GM19468 (cell line): ENCODE measurements around the gene SDHAF4.
A peak's percentile ranks its signal among the peaks of the same experiment; 100 is the strongest.
"Not testable (repeated sequence)": the region's sequence is repeated elsewhere in the genome, so short reads cannot be mapped to it uniquely, and the experiment has no call there.

Experiments
- ATAC-seq: cut with Tn5 transposase; IDR thresholded peaks from one replicate; pipeline ENCODE4 v1.9.1; 2021; ENCODE audit warnings: mild to moderate bottlenecking, moderate library complexity, moderate number of reproducible peaks; ENCODE audit not compliant: unreplicated experiment; ENCODE audit errors: extremely low read depth

SDHAF4 gene

DNA sequence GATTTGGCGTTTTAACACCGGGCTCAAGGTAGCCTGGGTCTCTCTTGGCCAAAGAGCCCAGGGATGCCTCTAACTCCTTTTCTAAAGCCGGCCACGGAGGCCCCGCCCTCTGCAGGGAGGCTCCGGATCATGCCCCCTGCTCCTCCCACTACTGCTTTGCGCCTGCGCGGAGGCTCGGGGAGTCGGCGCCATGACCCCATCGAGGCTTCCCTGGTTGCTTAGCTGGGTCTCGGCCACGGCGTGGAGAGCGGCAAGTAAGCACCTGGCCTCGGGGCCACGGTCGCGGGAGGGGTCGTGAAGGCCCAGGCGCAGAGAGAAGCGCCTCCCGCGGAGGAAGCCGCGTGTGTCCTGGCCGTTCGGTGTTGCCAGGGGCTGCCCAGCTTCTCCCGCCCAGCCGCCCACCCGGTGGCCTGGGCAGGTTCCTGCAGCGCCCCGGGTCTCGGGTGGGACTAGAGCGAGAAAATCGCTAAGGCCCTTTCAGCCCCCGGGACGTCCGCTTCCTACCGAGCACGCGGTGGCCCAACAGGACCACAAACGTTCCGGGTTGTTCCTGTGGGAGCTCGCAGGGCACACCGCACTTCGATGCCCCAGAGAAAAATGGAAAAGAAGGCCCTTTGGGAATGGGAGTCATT, at the start of gene SDHAF4:
Gene SDHAF4 (plus strand): TSS at position 180 of the 632 bp plus-strand sequence. CDS start 11 bp downstream, at position 191.
- peak; percentile 99 for ATAC-seq

GRCh38 chr6:70518723-70519122, 48.0 kb upstream of the SDHAF4 start:
- no peak for ATAC-seq

GRCh38 chr6:70520575-70520974, 46.2 kb upstream of the SDHAF4 start:
- no peak for ATAC-seq

DNA sequence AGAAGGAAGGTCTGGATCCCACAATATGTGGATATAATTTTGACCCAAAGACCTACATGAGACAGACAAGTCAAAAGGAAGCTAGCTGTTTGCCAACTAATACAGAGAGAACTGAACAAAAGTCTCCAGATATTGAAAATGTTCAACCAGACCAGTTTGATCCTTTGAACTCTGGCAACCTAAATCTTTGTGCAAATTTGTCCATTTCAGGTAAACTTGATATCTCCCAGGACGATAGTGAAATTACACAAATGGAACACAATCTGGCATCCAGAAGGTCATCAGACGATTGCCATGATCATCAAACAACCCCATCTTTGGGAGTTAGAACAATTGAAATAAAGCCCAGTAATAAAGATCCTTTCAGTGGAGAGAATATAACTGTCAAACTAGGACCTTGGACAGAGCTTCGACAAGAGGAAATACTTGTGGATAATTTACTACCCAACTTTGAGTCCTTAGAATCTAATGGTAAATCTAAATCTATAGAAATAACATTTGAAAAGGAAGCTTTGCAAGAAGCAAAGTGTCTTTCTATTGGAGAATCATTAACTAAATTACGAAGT, 41.9 kb upstream of the SDHAF4 start:
- no peak for ATAC-seq

DNA sequence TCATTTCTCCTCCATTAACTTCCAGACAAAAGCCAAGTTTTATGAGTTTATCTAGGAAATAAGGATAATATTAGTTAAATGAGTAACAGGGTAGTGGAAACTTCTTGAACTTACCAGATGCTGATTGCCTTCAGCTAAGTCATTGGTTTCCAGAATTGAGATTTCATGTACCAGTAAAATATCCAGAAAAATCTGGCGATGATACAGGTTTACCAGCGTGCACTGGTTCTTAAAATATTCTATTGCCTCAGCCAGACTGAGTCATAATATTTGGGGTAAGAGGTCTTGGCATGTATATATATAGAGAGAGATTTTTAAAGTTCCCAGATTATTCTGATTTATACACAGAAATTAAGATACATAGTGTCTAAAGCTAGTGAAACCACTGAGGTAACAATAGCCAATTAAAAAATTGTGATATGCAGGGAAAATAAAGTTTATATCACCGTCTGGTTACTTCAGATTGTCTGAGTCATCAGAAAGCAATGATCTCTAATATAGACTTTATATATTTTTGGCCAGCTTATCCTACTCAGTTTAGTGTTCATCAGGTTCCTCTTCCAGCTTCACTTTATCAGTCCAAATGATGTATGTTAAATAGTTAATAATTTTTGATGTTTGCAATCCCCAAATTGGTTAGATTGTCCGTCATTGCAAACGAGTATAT, 39.5 kb upstream of the SDHAF4 start:
- no peak for ATAC-seq

DNA sequence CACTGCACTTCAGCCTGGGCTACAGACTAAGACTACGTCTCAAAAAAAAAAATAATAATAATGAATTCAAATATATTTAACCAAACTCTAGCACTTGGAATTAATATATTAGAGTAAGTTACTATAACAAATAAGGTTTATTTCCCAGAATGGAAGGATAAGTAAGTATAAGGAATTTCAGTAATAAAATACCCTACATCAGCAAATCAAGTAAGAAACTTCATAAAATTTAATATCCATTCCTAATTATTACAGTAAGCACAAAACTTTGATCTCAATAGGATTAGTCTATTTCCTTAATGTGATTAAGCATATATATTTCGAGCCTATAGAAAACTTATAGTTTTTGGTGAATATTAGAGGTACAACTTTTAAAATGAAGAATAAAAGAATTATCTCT, 36.7 kb upstream of the SDHAF4 start:
- no peak for ATAC-seq

DNA sequence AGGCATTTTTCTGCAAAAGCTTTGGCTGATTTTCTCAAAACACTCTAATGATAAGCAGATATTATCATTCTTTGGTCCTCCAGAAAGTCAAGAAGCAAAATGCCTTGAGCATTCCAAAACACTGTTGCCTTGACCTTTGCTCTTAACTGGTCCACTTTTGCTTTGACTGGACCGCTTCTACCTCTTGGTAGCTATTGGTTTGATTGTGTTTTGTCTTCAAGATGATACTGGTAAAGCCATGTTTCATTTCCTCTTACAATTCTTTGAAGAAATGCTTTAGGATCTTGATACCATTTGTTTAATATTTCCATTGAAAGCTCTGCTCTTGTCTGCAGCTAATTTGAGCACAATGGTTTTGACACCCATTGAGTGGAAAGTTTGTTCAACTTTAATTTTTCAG, 35.6 kb upstream of the SDHAF4 start:
- ATAC-seq: no peak

GRCh38 chr6:70537266-70537665, 29.5 kb upstream of the SDHAF4 start:
- ATAC-seq: no peak

- ATAC-seq: no peak
Observed at GRCh38 chr6:70538376-70538775, 28.4 kb upstream of the SDHAF4 start.

DNA sequence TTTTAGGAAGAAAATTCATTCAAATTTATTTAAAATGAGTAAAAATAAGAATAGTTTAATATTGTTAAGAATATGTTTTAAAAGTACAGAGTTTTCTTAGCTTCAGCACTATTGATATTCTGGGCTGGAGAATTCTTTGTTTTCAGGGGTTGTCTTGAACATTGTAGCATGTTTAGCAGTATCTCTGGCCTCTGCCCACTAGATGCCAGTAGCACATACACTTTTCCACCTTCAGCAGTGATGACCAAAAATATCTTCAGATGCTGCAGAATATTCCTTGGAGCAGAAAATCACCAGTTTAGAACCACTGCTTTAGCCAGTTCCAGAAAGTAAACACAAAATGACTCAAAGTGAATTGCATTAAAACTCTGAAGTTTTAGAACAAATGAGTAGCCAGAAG, 19.4 kb upstream of the SDHAF4 start:
- no peak for ATAC-seq

- no peak for ATAC-seq
Observed at GRCh38 chr6:70547905-70548304, 18.8 kb upstream of the SDHAF4 start.

DNA sequence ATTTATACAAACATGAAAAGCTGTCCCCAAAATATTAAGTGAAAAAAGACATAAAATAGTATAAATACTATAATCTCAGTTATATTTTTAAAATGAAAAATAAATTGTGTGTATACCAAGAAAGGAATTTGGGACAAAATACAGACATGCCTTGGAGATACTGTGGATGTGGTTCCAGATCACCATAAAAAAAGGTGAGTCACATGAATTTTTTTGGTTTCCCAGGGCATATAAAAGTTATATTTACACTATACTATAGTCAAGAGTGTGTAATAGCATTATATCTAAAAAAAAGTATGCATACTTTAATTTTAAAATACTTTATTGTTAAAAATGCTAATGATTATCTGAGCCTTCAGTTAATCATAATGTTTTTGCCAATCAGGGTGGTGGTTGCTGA, 17.4 kb upstream of the SDHAF4 start:
- no peak for ATAC-seq

DNA sequence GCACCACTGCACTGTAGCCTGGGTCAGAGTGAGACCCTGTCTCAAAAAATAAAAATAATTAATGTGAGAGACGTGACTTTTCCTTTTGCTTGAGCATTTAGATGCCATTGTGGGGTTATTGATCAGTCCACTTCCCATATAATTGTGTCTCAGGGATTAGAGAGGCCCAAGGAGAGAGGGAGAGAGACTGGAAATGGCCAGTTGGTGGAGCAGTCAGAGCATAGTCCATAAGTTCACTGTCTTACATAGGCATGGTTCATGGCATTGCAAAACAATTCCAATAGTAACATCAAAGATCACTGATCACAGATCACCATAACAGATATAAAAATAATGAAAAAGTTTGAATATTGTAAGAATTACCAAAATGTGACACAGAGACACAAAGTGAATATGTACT, 15.2 kb upstream of the SDHAF4 start:
- no peak for ATAC-seq

- not testable (repeated sequence) for ATAC-seq
Observed at GRCh38 chr6:70552286-70552940, 14.3 kb upstream of the SDHAF4 start.

GRCh38 chr6:70552974-70553373, 13.8 kb upstream of the SDHAF4 start:
- no peak for ATAC-seq

- ATAC-seq: no peak
Observed at GRCh38 chr6:70557998-70558397, 8.7 kb upstream of the SDHAF4 start.

DNA sequence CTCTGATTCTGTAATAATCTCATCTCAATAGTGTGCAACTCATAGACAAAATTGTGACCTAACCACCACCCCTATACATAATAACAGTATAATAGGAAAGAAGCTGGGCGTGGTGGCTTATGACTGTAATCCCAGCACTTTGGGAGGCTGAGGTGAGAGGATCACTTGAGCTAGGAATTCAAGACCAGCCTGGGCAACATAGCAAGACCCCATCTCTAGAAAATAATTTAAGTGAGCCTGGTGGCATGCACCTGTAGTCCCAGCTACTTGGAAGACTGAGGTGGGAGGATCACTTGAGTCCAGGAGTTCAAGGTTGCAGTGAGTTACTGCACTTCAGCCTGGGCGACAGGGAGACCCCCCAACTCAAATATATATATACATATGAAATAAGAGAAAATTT, 4.3 kb upstream of the SDHAF4 start:
- not testable (repeated sequence) for ATAC-seq

DNA sequence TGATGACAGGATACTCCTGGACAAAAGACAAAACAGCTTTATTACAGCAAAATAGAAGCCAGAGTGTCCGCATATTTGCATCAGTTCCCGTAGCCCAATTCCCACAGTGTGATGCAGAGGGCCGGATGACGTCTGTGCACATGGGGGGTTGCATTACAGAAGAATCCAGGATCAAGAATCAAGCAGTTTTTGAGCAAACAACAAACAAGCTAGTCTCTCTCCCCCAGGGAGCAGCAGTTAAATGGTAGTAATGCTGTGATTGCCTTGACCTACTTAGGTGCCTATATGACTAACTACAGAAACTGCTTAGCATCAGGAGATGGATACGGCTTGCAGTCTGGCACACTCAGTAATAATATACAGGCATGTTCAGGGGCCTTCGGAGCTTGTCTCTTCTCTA, 3.2 kb upstream of the SDHAF4 start:
- ATAC-seq: no peak

- no peak for ATAC-seq
Observed at GRCh38 chr6:70574643-70575042, 7.9 kb downstream of the SDHAF4 start.

DNA sequence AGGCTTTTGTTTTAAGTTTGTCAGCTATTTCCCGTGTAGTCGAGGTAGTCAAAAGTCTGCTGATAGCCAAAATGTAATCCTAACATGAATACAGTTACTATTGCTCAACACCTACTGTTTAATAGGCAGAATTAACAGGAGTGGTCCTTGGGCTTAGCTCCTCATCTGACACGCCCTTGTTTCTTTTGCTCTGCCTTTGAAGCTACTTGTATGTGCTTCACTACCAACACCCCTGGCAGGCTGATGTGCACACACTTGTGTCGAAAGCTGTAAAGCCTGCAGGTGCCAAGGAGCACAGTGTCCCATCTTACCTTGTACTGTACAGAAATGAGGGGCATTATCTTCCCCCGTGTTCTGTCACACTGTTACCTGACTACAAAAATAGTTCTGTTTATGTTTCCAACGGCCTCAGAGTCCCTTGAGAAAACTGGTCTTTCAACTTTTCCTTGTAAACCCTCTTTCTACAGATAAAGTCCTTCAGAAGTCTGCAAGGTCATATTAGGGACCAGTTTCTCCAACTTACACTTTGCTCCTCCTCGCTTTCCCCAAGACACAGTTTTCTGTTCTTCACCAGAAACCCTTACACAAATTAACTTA, 9.3 kb downstream of the SDHAF4 start:
- no peak for ATAC-seq

DNA sequence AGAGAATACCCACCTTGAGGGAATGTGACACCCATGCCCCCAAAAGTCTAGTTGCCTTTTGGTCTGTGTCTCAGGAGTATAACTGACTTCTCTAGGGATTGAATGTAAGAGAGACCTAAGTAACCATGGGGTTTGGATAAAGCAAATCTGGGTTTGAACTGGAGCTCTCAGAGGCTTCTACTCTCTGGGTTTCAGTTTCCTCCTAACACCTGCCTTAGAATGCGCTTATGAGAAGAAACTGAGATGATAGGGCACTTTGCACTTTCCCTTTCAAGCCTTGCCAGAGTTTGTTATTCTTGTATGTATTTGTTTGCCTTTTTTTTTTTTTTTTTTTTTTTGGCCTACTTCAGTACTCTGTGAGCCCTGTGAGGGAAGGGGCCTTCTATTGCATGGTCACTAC, 19.4 kb downstream of the SDHAF4 start:
- ATAC-seq: peak; percentile 98
